Measurements from ENCODE around the gene DVL2. TPM values are rescaled to one million over a fixed set of nuclear protein-coding genes. Genes with fewer than 3 reads are reported as not detected.
A peak's percentile ranks its signal among the peaks of the same experiment; 100 is the strongest.
"Not testable (repeated sequence)": the region's sequence is repeated elsewhere in the genome, so short reads cannot be mapped to it uniquely, and the experiment has no call there.

The DVL2 gene
- total RNA-seq, 2 experiments from 2014 or later = 47.2 to 49.1 TPM

DNA sequence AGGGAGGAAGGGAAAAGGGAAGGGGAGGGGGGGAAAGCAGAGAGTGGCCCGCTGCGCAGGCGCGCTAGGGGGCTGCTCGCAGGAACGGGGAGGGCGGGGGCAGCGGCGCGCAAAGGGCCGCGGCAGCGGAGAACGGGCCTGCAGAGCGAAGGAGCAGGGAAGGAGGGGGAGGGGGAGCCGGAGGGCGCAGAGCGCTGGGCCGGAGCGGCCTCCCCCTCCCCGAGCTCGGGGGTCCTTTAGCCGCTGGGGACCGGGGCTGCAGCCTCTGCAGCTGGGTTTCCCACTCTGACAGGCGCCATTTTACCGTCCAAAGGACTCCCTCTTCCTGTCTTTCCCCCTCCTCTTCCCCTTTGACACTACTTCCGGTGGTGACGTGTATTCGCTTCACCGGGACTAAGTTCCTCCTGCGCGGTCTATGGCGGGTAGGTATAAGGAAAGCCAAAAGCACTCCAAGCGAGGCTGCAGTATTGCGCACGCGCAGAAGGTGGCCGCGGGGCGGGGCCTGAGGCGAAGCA, 17.4 kb upstream of the DVL2 start, which contains the start of gene CTDNEP1:
Gene CTDNEP1, minus strand, starts transcription at position 74 of the 515 bp plus-strand sequence. CDS start 438 bp downstream, outside the sequence.
- Mint-ChIP-seq H3K27me3 (no peaks in the 10 kb centered on the region), H3K36me3 (ENCODE audit: low read depth) (peaks cover 49% of the 10 kb centered on the region), H3K9me3 (no peaks in the 10 kb centered on the region), H3K4me3 (peak within 1 kb of the TSS; percentile 91), H3K27ac (peak within 1 kb of the TSS; percentile 97), H3K4me1 (peaks cover 48% of the 10 kb centered on the region)
- DNase-seq = peak; percentile 99
- POLR2A ChIA-PET = interaction anchor here (0.6 to 3.9 kb wide), 8 partner anchors 11 to 216 kb away, joined by 4 to 74 read pairs (median 4); partner anchors contain the start of genes ACADVL, ACAP1, DVL2 and GABARAP
- CTCF ChIA-PET = interaction anchor here (0.9 to 1.6 kb wide), 4 partner anchors 9 to 45 kb away, joined by 3 to 4 read pairs (median 3); partner anchors contain the start of genes GABARAP and SLC2A4

DNA sequence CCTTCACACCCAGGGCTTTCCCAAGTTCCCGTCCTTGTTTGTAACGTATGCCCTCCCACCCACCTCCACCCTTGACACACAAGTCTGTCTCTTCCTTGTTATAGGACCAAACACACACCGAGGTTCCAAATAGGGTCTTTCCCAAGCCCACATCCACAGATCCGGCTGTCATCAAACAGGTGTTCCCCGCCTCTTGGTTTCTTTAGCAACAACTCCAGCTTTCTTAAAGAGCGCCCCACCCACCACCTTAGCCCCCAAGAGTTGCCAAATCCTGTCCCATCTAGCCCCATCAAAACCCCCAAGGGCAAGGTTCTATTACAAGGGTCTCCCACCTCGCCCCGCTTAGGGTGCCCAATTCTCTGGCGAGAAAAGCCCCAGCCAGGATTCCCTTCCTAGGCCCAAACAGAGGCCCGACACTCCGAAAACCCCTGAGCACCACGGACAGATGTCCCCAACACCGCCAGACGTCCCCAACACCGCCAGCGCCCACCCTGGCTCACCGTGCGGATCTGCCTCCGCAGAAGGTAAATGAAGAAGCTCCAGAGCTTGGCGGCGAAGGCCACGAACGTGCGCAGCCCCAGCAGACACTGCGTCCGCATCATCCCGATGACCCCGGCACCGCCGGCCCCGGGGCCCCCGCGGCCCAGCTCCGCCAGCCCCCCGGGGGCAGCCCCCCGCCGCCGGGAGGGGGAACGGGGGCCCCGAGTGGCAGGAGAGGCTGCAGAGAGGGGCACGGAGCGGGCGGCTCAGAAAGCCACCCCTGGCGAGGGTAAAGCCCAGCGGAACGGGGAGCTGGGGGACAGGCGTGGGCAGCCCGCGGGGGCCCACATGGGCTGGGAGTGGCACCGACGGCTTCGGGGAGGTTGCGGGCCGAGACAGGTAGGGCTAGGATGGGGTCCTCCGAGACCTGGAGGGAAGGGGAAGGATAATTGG, 16.6 kb upstream of the DVL2 start:
- Mint-ChIP-seq H3K27ac (peak overlapping the region; percentile 89), H3K4me3 (peak overlapping the region; percentile 91), H3K27me3 (no peaks in the 10 kb centered on the region), H3K9me3 (no peaks in the 10 kb centered on the region), H3K4me1 (peaks cover 54% of the 10 kb centered on the region), H3K36me3 (ENCODE audit: low read depth) (peaks cover 52% of the 10 kb centered on the region)
- DNase-seq = no peak
- CTCF ChIA-PET = interaction anchor here (0.9 to 1.6 kb wide), 5 partner anchors 8 to 46 kb away, joined by 3 to 4 read pairs (median 3); partner anchors contain the start of genes GABARAP and SLC2A4
- POLR2A ChIA-PET = interaction anchor here (0.6 to 3.9 kb wide), 9 partner anchors 10 to 215 kb away, joined by 4 to 74 read pairs (median 5); partner anchors contain the start of genes ACADVL, ACAP1, DVL2 and GABARAP

GRCh38 chr17:7249830-7250229, 15.5 kb upstream of the DVL2 start:
- H3K4me1 Mint-ChIP-seq = peaks cover 54% of the 10 kb centered on the region
- H3K4me3 Mint-ChIP-seq = peak overlapping the region; percentile 91
- ChIA-PET POLR2A (interaction anchor here (1.3 to 3.9 kb wide), 5 partner anchors 9 to 87 kb away, joined by 4 to 74 read pairs (median 7); partner anchors contain the start of genes ACADVL, ACAP1, DVL2 and GABARAP), CTCF (interaction anchor here (0.7 to 1.7 kb wide), 3 partner anchors 29 to 463 kb away, joined by 3 to 5 read pairs (median 3); no protein-coding TSS in a partner anchor)
- no peaks in the 10 kb centered on the region for H3K27me3 Mint-ChIP-seq
- peak overlapping the region; percentile 89 for H3K27ac Mint-ChIP-seq
- H3K36me3 Mint-ChIP-seq (ENCODE audit: low read depth) = peaks cover 53% of the 10 kb centered on the region
- H3K9me3 Mint-ChIP-seq = no peaks in the 10 kb centered on the region
- no peak for DNase-seq

- Mint-ChIP-seq H3K36me3 (ENCODE audit: low read depth) (peaks cover 52% of the 10 kb centered on the region), H3K27me3 (no peaks in the 10 kb centered on the region), H3K27ac (peak overlapping the region; percentile 89), H3K9me3 (no peaks in the 10 kb centered on the region), H3K4me3 (peak overlapping the region; percentile 91), H3K4me1 (peaks cover 57% of the 10 kb centered on the region)
- ChIA-PET POLR2A (interaction anchor here (1.3 to 3.9 kb wide), 4 partner anchors 8 to 87 kb away, joined by 4 to 74 read pairs (median 6); partner anchors contain the start of genes ACAP1, DVL2, GABARAP and PHF23), CTCF (interaction anchor here (1.4 to 1.7 kb wide), 2 partner anchors 29 to 47 kb away, joined by 3 to 5 read pairs; no protein-coding TSS in a partner anchor)
- DNase-seq = no peak
Measured at GRCh38 chr17:7249214-7249613, 14.9 kb upstream of the DVL2 start.

DNA sequence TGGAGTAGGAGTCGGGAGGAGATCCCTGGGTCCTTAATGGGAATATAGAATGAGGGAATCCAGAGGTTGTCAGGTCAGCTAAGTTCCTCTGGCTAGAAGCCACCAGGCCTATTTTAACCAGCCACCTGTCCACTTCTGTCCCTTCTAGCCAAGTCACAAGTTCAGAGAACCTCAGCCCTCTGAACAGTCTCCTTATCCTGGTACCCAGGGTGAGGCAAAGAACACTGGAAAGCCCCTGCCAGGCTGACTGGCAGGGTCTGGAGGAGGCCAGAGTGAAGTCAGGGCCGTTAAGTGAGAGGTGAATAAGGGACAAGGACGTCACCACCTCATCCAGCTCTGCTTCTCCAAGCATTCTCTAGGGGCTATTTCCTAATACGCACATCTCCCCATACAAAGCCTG, 14.5 kb upstream of the DVL2 start:
- Mint-ChIP-seq H3K27ac (peak overlapping the region; percentile 34), H3K36me3 (ENCODE audit: low read depth) (peaks cover 52% of the 10 kb centered on the region), H3K4me3 (peak overlapping the region; percentile 91), H3K9me3 (no peaks in the 10 kb centered on the region), H3K4me1 (peaks cover 55% of the 10 kb centered on the region), H3K27me3 (no peaks in the 10 kb centered on the region)
- DNase-seq = no peak
- POLR2A ChIA-PET = interaction anchor here (1.3 to 3.9 kb wide), 3 partner anchors 8 to 35 kb away, joined by 4 to 74 read pairs (median 7); partner anchors contain the start of genes DVL2, GABARAP and PHF23
- CTCF ChIA-PET = interaction anchor here (1.7 kb wide), 1 partner anchor 28 kb away, joined by 5 read pairs; no protein-coding TSS in a partner anchor

GRCh38 chr17:7246779-7247178, 12.5 kb upstream of the DVL2 start:
- no peak for DNase-seq
- ChIA-PET POLR2A (no interaction called here), CTCF (no interaction called here)
- peaks cover 52% of the 10 kb centered on the region for H3K36me3 Mint-ChIP-seq (ENCODE audit: low read depth)
- peaks cover 55% of the 10 kb centered on the region for H3K4me1 Mint-ChIP-seq
- no peaks in the 10 kb centered on the region for H3K27me3 Mint-ChIP-seq
- H3K4me3 Mint-ChIP-seq = no peak overlapping the region
- H3K9me3 Mint-ChIP-seq = no peaks in the 10 kb centered on the region
- H3K27ac Mint-ChIP-seq = peak overlapping the region; percentile 61

- Mint-ChIP-seq H3K4me3 (peak overlapping the region; percentile 73), H3K4me1 (peaks cover 57% of the 10 kb centered on the region), H3K36me3 (ENCODE audit: low read depth) (peaks cover 65% of the 10 kb centered on the region), H3K27ac (peak overlapping the region; percentile 72)
- CTCF ChIA-PET, H3K27me3 Mint-ChIP-seq, DNase-seq, H3K9me3 Mint-ChIP-seq: not testable (repeated sequence)
- POLR2A ChIA-PET = interaction anchor here (6.4 to 9.1 kb wide), 2 partner anchors 7 to 23 kb away, joined by 74 to 100 read pairs; partner anchors contain the start of genes ACADVL, CTDNEP1, DLG4 and ELP5
Measured at GRCh38 chr17:7243838-7244237, 9.5 kb upstream of the DVL2 start.

DNA sequence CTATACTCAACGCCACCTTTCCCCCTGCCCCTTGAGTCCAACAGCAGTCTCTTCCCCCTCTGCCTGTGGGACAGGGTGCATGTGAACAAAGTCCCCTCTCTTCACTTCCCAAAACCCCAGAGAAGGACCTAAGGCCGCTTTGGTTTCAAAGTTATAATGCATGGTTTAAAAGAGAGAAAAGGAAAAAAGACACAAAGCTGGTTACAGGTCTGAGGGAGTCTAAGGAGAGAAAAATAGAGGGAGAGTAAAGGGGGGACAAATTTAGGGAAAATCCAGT, 9.1 kb upstream of the DVL2 start:
- peak overlapping the region; percentile 72 for H3K27ac Mint-ChIP-seq
- H3K9me3 Mint-ChIP-seq = no peaks in the 10 kb centered on the region
- ChIA-PET CTCF (no interaction called here), POLR2A (interaction anchor here (2.4 to 9.1 kb wide), 4 partner anchors 7 to 443 kb away, joined by 12 to 100 read pairs (median 43); partner anchors contain the start of genes ACADVL, CTDNEP1, DLG4 and ELP5)
- no peak for DNase-seq
- H3K27me3 Mint-ChIP-seq = no peaks in the 10 kb centered on the region
- peaks cover 52% of the 10 kb centered on the region for H3K4me1 Mint-ChIP-seq
- H3K4me3 Mint-ChIP-seq = peak overlapping the region; percentile 73
- peaks cover 65% of the 10 kb centered on the region for H3K36me3 Mint-ChIP-seq (ENCODE audit: low read depth)

DNA sequence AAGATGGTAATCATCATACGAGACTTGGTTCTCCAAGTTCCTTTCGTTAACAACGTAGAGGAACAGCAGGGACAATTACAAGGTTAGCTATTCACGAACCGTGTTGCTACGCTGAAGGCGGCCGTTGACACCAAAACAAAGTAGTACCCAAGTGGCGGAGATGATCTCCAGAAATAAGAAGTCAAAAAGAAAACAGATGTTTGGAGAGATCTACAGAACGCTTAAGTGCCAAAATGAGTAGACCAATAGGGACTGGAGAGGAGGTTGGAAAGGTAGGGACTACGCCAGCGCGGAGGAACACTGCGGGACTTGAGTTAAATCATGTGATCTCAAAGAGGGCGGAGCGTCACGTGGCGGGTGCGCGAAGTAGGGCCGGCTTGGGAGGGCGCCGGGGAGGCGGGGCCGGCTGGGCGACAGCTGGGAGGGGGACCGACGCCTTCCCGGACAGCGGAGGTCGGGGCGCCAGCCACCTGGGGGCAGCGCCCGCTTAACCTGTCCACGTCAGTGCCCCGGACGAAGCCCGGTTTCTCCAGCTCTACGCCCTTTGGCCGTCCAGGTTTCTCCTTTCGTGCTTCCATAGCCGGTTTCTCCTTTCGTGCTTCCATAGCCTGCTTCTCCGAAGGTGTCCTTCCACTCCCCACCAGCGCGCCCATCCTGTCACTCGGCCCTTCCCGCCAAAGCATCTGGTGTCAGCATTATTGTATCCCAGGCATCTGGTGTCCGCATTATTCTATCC, 8.6 kb upstream of the DVL2 start:
- CTCF ChIA-PET = interaction anchor here (0.6 to 2.6 kb wide), 4 partner anchors 8 to 800 kb away, joined by 3 to 19 read pairs (median 7); partner anchors contain the start of genes ACADVL, CTDNEP1 and DLG4
- Mint-ChIP-seq H3K27me3 (no peaks in the 10 kb centered on the region), H3K36me3 (ENCODE audit: low read depth) (peaks cover 65% of the 10 kb centered on the region), H3K9me3 (no peaks in the 10 kb centered on the region), H3K4me1 (peaks cover 52% of the 10 kb centered on the region), H3K4me3 (peak overlapping the region; percentile 87), H3K27ac (peak overlapping the region; percentile 92)
- POLR2A ChIA-PET = interaction anchor here (1.0 to 9.1 kb wide), 8 partner anchors 8 to 444 kb away, joined by 3 to 100 read pairs (median 12); partner anchors contain the start of genes ACADVL, CTDNEP1, DLG4 and DVL2
- DNase-seq = peak; percentile 93

- Mint-ChIP-seq H3K36me3 (ENCODE audit: low read depth) (peaks cover 66% of the 10 kb centered on the region), H3K4me1 (peaks cover 54% of the 10 kb centered on the region), H3K27me3 (no peaks in the 10 kb centered on the region), H3K4me3 (peak within 1 kb of the TSS; percentile 87), H3K9me3 (no peaks in the 10 kb centered on the region), H3K27ac (peak within 1 kb of the TSS; percentile 92)
- DNase-seq = peak; percentile 95
- POLR2A ChIA-PET = interaction anchor here (0.6 to 9.1 kb wide), 11 partner anchors 8 to 445 kb away, joined by 3 to 100 read pairs (median 8); partner anchors contain the start of genes ACADVL, CTDNEP1, DLG4 and DVL2
- CTCF ChIA-PET = interaction anchor here (0.6 to 2.7 kb wide), 7 partner anchors 9 to 799 kb away, joined by 3 to 19 read pairs (median 4); partner anchors contain the start of genes ACADVL, CTDNEP1, DLG4 and FXR2
Measured at GRCh38 chr17:7241783-7242716, 7.7 kb upstream of the DVL2 start, which contains the start of gene GABARAP. Gene GABARAP (minus strand): TSS chr17:7242449. CDS start chr17:7242330, 119 bp downstream.

All from activated CD4-positive, alpha-beta memory T cell treated with anti-CD3 and anti-CD28 coated beads, Interleukin-2, amount 10 ng/mL, durations not matched to agents 7 days and 5 days (primary cell).